Activated T-helper 1 cell treated with anti-CD3 and anti-CD28 coated beads, Interleukin-12 subunit alpha, Interleukin-12 subunit beta, Interleukin-2, Interleukin-4 antibody, amounts not matched to agents 30 ng/mL and 10 ng/mL and 1 ng/mL, durations not matched to agents 14 hours and 24 hours and 36 hours (primary cell): ENCODE results near the gene SP5. TPM values are rescaled to one million over a fixed set of nuclear protein-coding genes. Genes with fewer than 3 reads are reported as not detected.

ENCODE experiments used
- DNase-seq: peaks from one replicate; pipeline ENCODE4 v3.0.0; 2021; ENCODE audit warnings: low spot score
- H3K27ac Mint-ChIP-seq: one replicate; pipeline ENCODE4 v1.8.0; 2021; ENCODE audit warnings: mild to moderate bottlenecking, mixed read lengths
- H3K27me3 Mint-ChIP-seq: one replicate; pipeline ENCODE4 v1.8.0; 2022; ENCODE audit warnings: mild to moderate bottlenecking, moderate library complexity, mixed read lengths; ENCODE audit not compliant: insufficient read depth
- H3K36me3 Mint-ChIP-seq: one replicate; pipeline ENCODE4 v1.8.0; 2021; ENCODE audit warnings: low read depth, mixed read lengths
- H3K4me1 Mint-ChIP-seq: one replicate; pipeline ENCODE4 v1.8.0; 2021; ENCODE audit warnings: low read depth, mixed read lengths
- H3K4me3 Mint-ChIP-seq: one replicate; pipeline ENCODE4 v1.8.0; 2021; ENCODE audit warnings: mild to moderate bottlenecking, moderate library complexity, mixed read lengths
- H3K9me3 Mint-ChIP-seq: one replicate; pipeline ENCODE4 v1.8.0; 2021; ENCODE audit warnings: mixed read lengths
- intact Hi-C: fragments of 100-400 bp; cut with micrococcal nuclease; formaldehyde crosslinking; loops from one replicate; pipeline ENCODE4 v1.15.1; 2024
- total RNA-seq: library from RNA; stranded (reverse); gene quantifications from 2 replicates; pipeline ENCODE4 v1.2.3, GENCODE V29; 2022

SP5 gene
- total RNA-seq, 1 donor from 2014 or later, result not detected

- no peaks in the 10 kb centered on the region for H3K27me3 Mint-ChIP-seq
- no peak overlapping the region for H3K27ac Mint-ChIP-seq
- no peaks in the 10 kb centered on the region for H3K36me3 Mint-ChIP-seq
- no peaks in the 10 kb centered on the region for H3K9me3 Mint-ChIP-seq
- H3K4me3 Mint-ChIP-seq, result no peak overlapping the region
- intact Hi-C loops, result no loop called here
- DNase-seq, result no peak
- no peaks in the 10 kb centered on the region for H3K4me1 Mint-ChIP-seq
These were observed 20.8 kb upstream of the SP5 start for GRCh38 chr2:170694316-170694715.

GRCh38 chr2:170695521-170696410 lies 19.4 kb upstream of the SP5 start:
- no peak for DNase-seq
- Mint-ChIP-seq H3K4me1 (no peaks in the 10 kb centered on the region), H3K27ac (no peak overlapping the region), H3K4me3 (no peak overlapping the region), H3K27me3 (no peaks in the 10 kb centered on the region), H3K9me3 (no peaks in the 10 kb centered on the region), H3K36me3 (no peaks in the 10 kb centered on the region)
- intact Hi-C loops, result no loop called here

- no peak overlapping the region for H3K4me3 Mint-ChIP-seq
These were observed 18.2 kb upstream of the SP5 start for GRCh38 chr2:170696948-170697347.

GRCh38 chr2:170701011-170701410 lies 14.1 kb upstream of the SP5 start:
- Mint-ChIP-seq H3K27me3 (peaks cover 16% of the 10 kb centered on the region), H3K9me3 (no peaks in the 10 kb centered on the region), H3K4me3 (no peak overlapping the region), H3K36me3 (no peaks in the 10 kb centered on the region), H3K27ac (no peak overlapping the region), H3K4me1 (no peaks in the 10 kb centered on the region)
- DNase-seq, result no peak
- intact Hi-C loops, result no loop called here

More at GRCh38 chr2:170696948-170697347, 18.2 kb upstream of the SP5 start:
- no peak for DNase-seq
- H3K27ac Mint-ChIP-seq, result no peak overlapping the region
- no peaks in the 10 kb centered on the region for H3K9me3 Mint-ChIP-seq
- peaks cover 3% of the 10 kb centered on the region for H3K27me3 Mint-ChIP-seq
- intact Hi-C loops, result no loop called here
- H3K36me3 Mint-ChIP-seq, result no peaks in the 10 kb centered on the region
- no peaks in the 10 kb centered on the region for H3K4me1 Mint-ChIP-seq

GRCh38 chr2:170703776-170704476 lies 11.2 kb upstream of the SP5 start:
- H3K4me3 Mint-ChIP-seq, result no peak overlapping the region
- no peaks in the 10 kb centered on the region for H3K36me3 Mint-ChIP-seq
- peaks cover 35% of the 10 kb centered on the region for H3K27me3 Mint-ChIP-seq
- no peak for DNase-seq
- H3K4me1 Mint-ChIP-seq, result no peaks in the 10 kb centered on the region
- H3K27ac Mint-ChIP-seq, result no peak overlapping the region
- intact Hi-C loops, result no loop called here
- no peaks in the 10 kb centered on the region for H3K9me3 Mint-ChIP-seq

- intact Hi-C loops, result loop anchor here (5.0 kb wide), 1 partner anchor 301 kb away; no protein-coding TSS in a partner anchor
- H3K9me3 Mint-ChIP-seq, result no peaks in the 10 kb centered on the region
- DNase-seq, result no peak
- H3K4me1 Mint-ChIP-seq, result peaks cover 7% of the 10 kb centered on the region
- no peak overlapping the region for H3K4me3 Mint-ChIP-seq
- H3K27me3 Mint-ChIP-seq, result peaks cover 65% of the 10 kb centered on the region
- no peak overlapping the region for H3K27ac Mint-ChIP-seq
- H3K36me3 Mint-ChIP-seq, result peaks cover 3% of the 10 kb centered on the region
These were observed 7.0 kb upstream of the SP5 start for GRCh38 chr2:170707821-170708795.

- H3K9me3 Mint-ChIP-seq, result no peaks in the 10 kb centered on the region
- intact Hi-C loops, result loop anchor here (5.0 to 10.0 kb wide), 2 partner anchors 348 to 476 kb away; no protein-coding TSS in a partner anchor
- H3K27ac Mint-ChIP-seq, result no peak overlapping the region
- peaks cover 18% of the 10 kb centered on the region for H3K4me1 Mint-ChIP-seq
- H3K36me3 Mint-ChIP-seq, result peaks cover 7% of the 10 kb centered on the region
- peaks cover 70% of the 10 kb centered on the region for H3K27me3 Mint-ChIP-seq
- no peak for DNase-seq
- no peak overlapping the region for H3K4me3 Mint-ChIP-seq
These were observed 4.5 kb upstream of the SP5 start for GRCh38 chr2:170710609-170710979.

- intact Hi-C loops, result loop anchor here (5.0 to 10.0 kb wide), 2 partner anchors 349 to 476 kb away; no protein-coding TSS in a partner anchor
- Mint-ChIP-seq H3K4me3 (no peak overlapping the region), H3K4me1 (peaks cover 20% of the 10 kb centered on the region), H3K36me3 (peaks cover 8% of the 10 kb centered on the region), H3K9me3 (no peaks in the 10 kb centered on the region), H3K27me3 (peaks cover 70% of the 10 kb centered on the region), H3K27ac (no peak overlapping the region)
- no peak for DNase-seq
These were observed 3.9 kb upstream of the SP5 start for GRCh38 chr2:170711196-170711773.

GRCh38 chr2:170711774-170712652 lies 3.1 kb upstream of the SP5 start:
- Mint-ChIP-seq H3K27me3 (peaks cover 70% of the 10 kb centered on the region), H3K9me3 (no peaks in the 10 kb centered on the region), H3K27ac (peak overlapping the region; percentile 29), H3K4me1 (peaks cover 20% of the 10 kb centered on the region), H3K4me3 (no peak overlapping the region), H3K36me3 (peaks cover 8% of the 10 kb centered on the region)
- no peak for DNase-seq
- intact Hi-C loops, result loop anchor here (1.0 to 10.0 kb wide), 3 partner anchors 104 to 477 kb away; partner anchors contain the start of gene GAD1

- peaks cover 73% of the 10 kb centered on the region for H3K27me3 Mint-ChIP-seq
- DNase-seq, result no peak
- H3K36me3 Mint-ChIP-seq, result peaks cover 8% of the 10 kb centered on the region
- peak overlapping the region; percentile 33 for H3K4me3 Mint-ChIP-seq
- H3K27ac Mint-ChIP-seq, result peak overlapping the region; percentile 23
- no peaks in the 10 kb centered on the region for H3K9me3 Mint-ChIP-seq
- intact Hi-C loops, result loop anchor here (1.0 to 10.0 kb wide), 3 partner anchors 103 to 478 kb away; partner anchors contain the start of gene GAD1
- peaks cover 29% of the 10 kb centered on the region for H3K4me1 Mint-ChIP-seq
These were observed 2.2 kb upstream of the SP5 start for GRCh38 chr2:170712653-170713542.
